Osteoblast (primary cell): ENCODE results near the gene CSK. TPM values are rescaled to one million over a fixed set of nuclear protein-coding genes. Genes with fewer than 3 reads are reported as not detected.

ENCODE experiments used
- DNase-seq: peaks from one replicate; pipeline ENCODE4 v3.0.0; 2011; ENCODE audit warnings: low spot score, mixed read lengths; ENCODE audit not compliant: insufficient read length; ENCODE audit errors: missing footprints
- H2AFZ ChIP-seq: 2 replicates; pipeline ENCODE4 v1.6.0; 2011; ENCODE audit warnings: mild to moderate bottlenecking, low read length
- H3K27ac ChIP-seq: 2 replicates; pipeline ENCODE4 v1.5.1; 2011; ENCODE audit warnings: mild to moderate bottlenecking, low read depth, low read length, moderate library complexity
- H3K27me3 ChIP-seq: 2 replicates; pipeline ENCODE4 v1.6.0; 2012; ENCODE audit warnings: mild to moderate bottlenecking, control low read depth, inconsistent platforms, low read length, moderate library complexity; ENCODE audit not compliant: insufficient read depth
- H3K36me3 ChIP-seq: 2 replicates; pipeline ENCODE4 v1.5.1; 2011; ENCODE audit warnings: mild to moderate bottlenecking, low read length, control low read depth, moderate library complexity; ENCODE audit not compliant: insufficient read depth
- H3K4me1 ChIP-seq: 2 replicates; pipeline ENCODE4 v1.5.1; 2011; ENCODE audit warnings: mild to moderate bottlenecking, low read length, control low read depth, moderate library complexity; ENCODE audit not compliant: insufficient read depth
- H3K4me2 ChIP-seq: 2 replicates; pipeline ENCODE4 v1.6.0; 2011; ENCODE audit warnings: mild to moderate bottlenecking, low read length; ENCODE audit not compliant: insufficient read depth
- H3K4me3 ChIP-seq: fragments of 200-600 bp; sonication (generic); 3 replicates; pipeline ENCODE4 v1.5.1; 2012; ENCODE audit warnings: mild to moderate bottlenecking, low read length, inconsistent platforms; ENCODE audit not compliant: insufficient read depth
- H3K79me2 ChIP-seq: 2 replicates; pipeline ENCODE4 v1.6.0; 2012; ENCODE audit warnings: mild to moderate bottlenecking, low read length, control low read depth, inconsistent platforms; ENCODE audit not compliant: insufficient read depth
- H3K9me3 ChIP-seq: 2 replicates; pipeline ENCODE4 v1.5.1; 2011; ENCODE audit warnings: low read depth, low read length, control low read depth
- H4K20me1 ChIP-seq: 2 replicates; pipeline ENCODE4 v1.6.0; 2012; ENCODE audit warnings: mild to moderate bottlenecking, low read length, control low read depth; ENCODE audit not compliant: insufficient read depth
- CTCF ChIP-seq: IDR thresholded peaks from 2 replicates; pipeline ENCODE4 v1.5.1; 2011; ENCODE audit warnings: mild to moderate bottlenecking, low read depth, low read length, moderate library complexity; ENCODE audit errors: extremely low read depth
- small RNA-seq: library from RNA; depleted of rRNA; stranded (forward); fragments of <200 nt; gene quantifications from one replicate; pipeline ENCODE3, GENCODE V24; 2012
- total RNA-seq: library from RNA; depleted of rRNA; stranded (reverse); fragments of >200 nt; gene quantifications from 2 replicates; pipeline ENCODE4 v1.2.3, GENCODE V29; 2012

Gene CSK
- total RNA-seq, 1 donor, result 31.5 TPM

- no peak overlapping the region for H3K4me2 ChIP-seq
- H2AFZ ChIP-seq, result no peak overlapping the region
- no peak for TF ChIP-seq CTCF
- H3K9me3 ChIP-seq, result no peaks in the 10 kb centered on the region
- H3K27me3 ChIP-seq, result no peaks in the 10 kb centered on the region
- DNase-seq, result no peak
- H3K4me1 ChIP-seq, result peaks cover 5% of the 10 kb centered on the region
- H3K4me3 ChIP-seq, result no peak overlapping the region
- H3K79me2 ChIP-seq, result no peaks in the 10 kb centered on the region
- no peaks in the 10 kb centered on the region for H4K20me1 ChIP-seq
- no peak overlapping the region for H3K27ac ChIP-seq
- peaks cover 44% of the 10 kb centered on the region for H3K36me3 ChIP-seq
These were observed 65.6 kb downstream of the CSK start for GRCh38 chr15:74847432-74847831.

- no peak overlapping the region for H3K4me2 ChIP-seq
- no peaks in the 10 kb centered on the region for H3K4me1 ChIP-seq
- H3K4me3 ChIP-seq, result no peak overlapping the region
- no peak for DNase-seq
- H3K27me3 ChIP-seq, result no peaks in the 10 kb centered on the region
- H3K79me2 ChIP-seq, result peaks cover 10% of the 10 kb centered on the region
- H3K9me3 ChIP-seq, result no peaks in the 10 kb centered on the region
- TF ChIP-seq CTCF, result no peak
- peaks cover 58% of the 10 kb centered on the region for H3K36me3 ChIP-seq
- H4K20me1 ChIP-seq, result peaks cover 3% of the 10 kb centered on the region
- H3K27ac ChIP-seq, result no peak overlapping the region
- no peak overlapping the region for H2AFZ ChIP-seq
These were observed 68.5 kb downstream of the CSK start for GRCh38 chr15:74850393-74850792.

DNA sequence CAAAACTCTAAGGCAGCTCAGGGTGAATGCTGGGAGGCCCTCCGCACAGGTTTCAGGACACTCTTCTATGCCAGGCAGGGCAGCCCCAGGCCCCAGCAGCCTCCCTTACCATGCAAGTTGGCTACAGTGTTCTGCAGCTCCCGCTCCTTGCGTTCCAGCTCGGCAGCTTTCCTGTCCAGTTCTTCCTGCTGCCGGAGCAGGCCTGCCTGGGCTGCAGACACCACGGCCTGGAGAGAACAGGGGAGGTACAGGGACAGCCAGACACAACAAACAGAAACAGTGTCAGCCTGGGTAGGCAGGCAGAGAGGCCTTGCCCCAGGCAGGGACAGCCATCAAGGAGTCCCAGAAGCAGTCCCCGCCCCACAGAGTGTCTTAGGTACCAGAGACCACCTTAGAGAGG, 70.1 kb downstream of the CSK start:
- Histone ChIP-seq H3K4me1 (no peaks in the 10 kb centered on the region), H3K4me2 (no peak overlapping the region), H4K20me1 (peaks cover 9% of the 10 kb centered on the region), H3K9me3 (no peaks in the 10 kb centered on the region), H3K27me3 (no peaks in the 10 kb centered on the region), H2AFZ (no peak overlapping the region), H3K27ac (no peak overlapping the region), H3K79me2 (peaks cover 21% of the 10 kb centered on the region), H3K4me3 (no peak overlapping the region), H3K36me3 (peaks cover 58% of the 10 kb centered on the region)
- peak; percentile 25 for DNase-seq
- TF ChIP-seq CTCF, result no peak

Small RNA genes lying within 50 kb of the gene (small RNA-seq; reads per million reads assigned to genes)
- gene CPLX3 (not detected), gene MIR4513 (not detected), gene MIR6882 (1.6 reads per million, percentile 54 among the genes with 10 or more reads in this experiment)

Other genes with a start within 250 kb of the CSK start
- gene ARID3B, start 240.9 kb upstream of the CSK start, total RNA-seq, result 2.7 and 3.6 TPM in 2 replicates
- 42.7 and 47.0 TPM in 2 replicates for gene CLK3, start 166.2 kb upstream of the CSK start, total RNA-seq
- gene EDC3, start 86.1 kb upstream of the CSK start, total RNA-seq, result 9.8 and 11.2 TPM in 2 replicates
- gene CYP1A1, start 56.6 kb upstream of the CSK start, total RNA-seq, result 0.36 TPM in 1 of 2 replicates, not detected in the other
- gene CYP1A2, start 33.2 kb upstream of the CSK start, total RNA-seq, result not detected in 2 replicates
- gene LMAN1L, start 30.8 kb downstream of the CSK start, total RNA-seq, result under 0.01 TPM in 1 of 2 replicates, not detected in the other
- gene CPLX3, start 44.5 kb downstream of the CSK start, total RNA-seq, result not detected in 2 replicates
- 19.4 and 21.4 TPM in 2 replicates for gene ULK3, start 61.1 kb downstream of the CSK start, total RNA-seq
- 23.9 and 28.3 TPM in 2 replicates for gene SCAMP2, start 91.3 kb downstream of the CSK start, total RNA-seq
- gene MPI, start 108.0 kb downstream of the CSK start, total RNA-seq, result 33.9 and 54.3 TPM in 2 replicates
- 36.6 and 46.3 TPM in 2 replicates for gene FAM219B, start 124.8 kb downstream of the CSK start, total RNA-seq
- gene COX5A, start 156.0 kb downstream of the CSK start, total RNA-seq, result 27.1 and 38.9 TPM in 2 replicates
- 6.2 and 6.9 TPM in 2 replicates for gene RPP25, start 174.7 kb downstream of the CSK start, total RNA-seq
- gene SCAMP5, start 213.5 kb downstream of the CSK start, total RNA-seq, result 0.88 and 1.8 TPM in 2 replicates
- 5.6 and 6.5 TPM in 2 replicates for gene PPCDC, start 241.5 kb downstream of the CSK start, total RNA-seq